Suprapubic skin (tissue), 4 donors: Measurements from ENCODE around the gene DUSP7. TPM values are rescaled to one million over a fixed set of nuclear protein-coding genes. Genes with fewer than 3 reads are reported as not detected.
"Not testable (repeated sequence)": the region's sequence is repeated elsewhere in the genome, so short reads cannot be mapped to it uniquely, and the experiment has no call there.

Experiments
- DNase-seq, 2 donors: peaks; one replicate each; pipeline ENCODE4 v3.0.0-alpha.2; 2019; ENCODE audit warnings: low spot score in 2 of 2
- H3K27ac ChIP-seq: fragments of 200-600 bp; sonication (generic); one replicate; pipeline ENCODE4 v1.5.1; 2019
- H3K27me3 ChIP-seq: fragments of 200-600 bp; sonication (generic); one replicate; pipeline ENCODE4 v1.5.1; 2019
- H3K36me3 ChIP-seq: fragments of 200-600 bp; sonication (generic); one replicate; pipeline ENCODE4 v1.5.1; 2019
- H3K4me1 ChIP-seq: fragments of 200-600 bp; sonication (generic); one replicate; pipeline ENCODE4 v1.5.1; 2019
- H3K4me3 ChIP-seq: fragments of 200-600 bp; sonication (generic); one replicate; pipeline ENCODE4 v1.5.1; 2019; ENCODE audit warnings: mild to moderate bottlenecking
- H3K9me3 ChIP-seq: fragments of 200-600 bp; sonication (generic); one replicate; pipeline ENCODE4 v1.5.1; 2019
- CTCF ChIP-seq, 2 donors: fragments of 200-600 bp in 1 of 2; fragments of 450-650 bp in 1 of 2; sonication (generic) in 1 of 2; IDR thresholded peaks; one replicate each; pipeline ENCODE4 v1.5.1; 2016 to 2019; ENCODE audit warnings: antibody characterized with exemption in 2 of 2, mild to moderate bottlenecking in 1 of 2, moderate library complexity in 1 of 2
- EP300 ChIP-seq: sonication (generic); formaldehyde crosslinking; IDR thresholded peaks from one replicate; pipeline ENCODE4 v1.6.1; 2017; ENCODE audit warnings: antibody characterized with exemption
- POLR2A ChIP-seq, 2 donors: fragments of 450-650 bp; IDR thresholded peaks; one replicate each; pipeline ENCODE4 v1.6.1; 2017; ENCODE audit warnings: antibody characterized with exemption in 2 of 2, mild to moderate bottlenecking in 2 of 2, moderate library complexity in 2 of 2
- POLR2AphosphoS5 ChIP-seq, 3 donors: sonication (generic); formaldehyde crosslinking; IDR thresholded peaks; one replicate each; pipeline ENCODE4 v1.6.1; 2017; ENCODE audit warnings: antibody characterized with exemption in 3 of 3
- WGBS: methylation state at CpG from one replicate; pipeline ENCODE4 v1.1.5; 2018; 5-methylcytosine and 5-hydroxymethylcytosine counted together
- total RNA-seq, 4 donors: library from RNA; depleted of rRNA; stranded (reverse); fragments of >200 nt; gene quantifications; one replicate each; pipeline ENCODE4 v1.1.0, GENCODE V29; 2016

Gene DUSP7
- total RNA-seq, 4 donors from 2014 or later, result 91.1 to 190 (median 146) TPM

DNA sequence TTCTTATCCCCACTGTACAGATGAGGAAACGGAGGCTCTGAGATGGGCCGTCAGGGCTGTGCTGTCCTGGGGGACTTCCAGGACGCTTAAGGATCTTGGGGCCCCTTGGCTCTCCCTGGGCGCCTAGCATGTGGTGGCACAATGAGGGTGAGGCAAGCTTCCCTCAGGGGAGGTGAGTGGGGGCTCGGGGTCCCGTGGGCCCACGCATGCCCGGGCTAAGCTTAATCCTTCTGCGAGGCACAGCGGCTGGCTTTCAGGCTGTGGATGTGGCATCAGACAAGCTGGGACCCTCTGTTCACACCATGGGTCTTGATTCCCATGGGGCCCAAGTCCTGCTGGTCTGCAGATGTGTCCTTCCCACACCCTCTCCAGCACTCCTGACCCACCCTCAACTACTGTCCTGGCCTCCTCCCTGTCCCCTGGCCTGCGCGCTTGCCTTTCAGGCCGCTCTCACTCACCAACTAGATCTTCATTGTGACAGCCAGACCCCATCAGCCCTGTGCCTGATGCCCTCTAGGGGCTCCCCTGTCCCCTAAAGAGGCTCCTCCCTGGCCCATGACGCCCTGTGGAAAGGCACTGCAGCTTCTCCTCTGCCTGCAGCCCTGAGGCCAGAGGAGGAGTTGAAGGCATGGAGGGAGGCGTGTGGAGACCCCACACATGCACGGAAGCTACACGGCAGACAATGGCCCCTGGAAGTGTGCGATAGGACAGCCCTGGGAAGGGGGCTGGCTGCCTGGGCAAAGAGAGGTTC is 11.3 kb downstream of the DUSP7 start:
- H3K36me3 ChIP-seq, result peaks cover 17% of the 10 kb centered on the region
- no peak overlapping the region for H3K4me3 ChIP-seq
- peak overlapping the region; percentile 97 for H3K27ac ChIP-seq
- no peak for TF ChIP-seq POLR2AphosphoS5 (IDR thresholded peaks at IDR 0.05)
- no peak for TF ChIP-seq EP300
- TF ChIP-seq CTCF (IDR thresholded peaks at IDR 0.05), result no peak
- no peak for TF ChIP-seq POLR2A (IDR thresholded peaks at IDR 0.05)
- H3K9me3 ChIP-seq, result no peaks in the 10 kb centered on the region
- no peaks in the 10 kb centered on the region for H3K27me3 ChIP-seq
- no peak for DNase-seq
- peaks cover 71% of the 10 kb centered on the region for H3K4me1 ChIP-seq
- 72% methylated on average over 10 of the region's 18 CpGs for WGBS

DNA sequence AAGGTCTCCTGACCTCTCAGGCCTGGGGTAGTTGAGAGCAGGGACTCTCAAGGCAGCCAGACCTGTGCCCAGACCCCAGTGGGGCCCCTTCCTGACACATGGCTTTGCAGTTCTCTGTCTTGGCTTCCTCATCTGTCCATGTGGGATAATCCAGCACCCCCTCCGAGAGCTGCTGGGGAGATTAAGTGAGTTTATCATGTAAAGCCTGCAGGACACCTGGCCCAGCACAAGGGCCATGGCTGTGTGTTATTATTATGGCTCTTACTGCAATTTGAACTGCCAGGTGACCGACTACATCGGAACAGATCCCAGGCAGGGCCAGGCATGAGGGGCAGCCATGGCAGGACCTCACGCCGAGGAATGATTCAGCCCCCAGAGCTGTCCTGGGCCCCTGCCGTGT is 12.6 kb downstream of the DUSP7 start:
- Histone ChIP-seq H3K27ac (no peak overlapping the region), H3K27me3 (no peaks in the 10 kb centered on the region)

DNA sequence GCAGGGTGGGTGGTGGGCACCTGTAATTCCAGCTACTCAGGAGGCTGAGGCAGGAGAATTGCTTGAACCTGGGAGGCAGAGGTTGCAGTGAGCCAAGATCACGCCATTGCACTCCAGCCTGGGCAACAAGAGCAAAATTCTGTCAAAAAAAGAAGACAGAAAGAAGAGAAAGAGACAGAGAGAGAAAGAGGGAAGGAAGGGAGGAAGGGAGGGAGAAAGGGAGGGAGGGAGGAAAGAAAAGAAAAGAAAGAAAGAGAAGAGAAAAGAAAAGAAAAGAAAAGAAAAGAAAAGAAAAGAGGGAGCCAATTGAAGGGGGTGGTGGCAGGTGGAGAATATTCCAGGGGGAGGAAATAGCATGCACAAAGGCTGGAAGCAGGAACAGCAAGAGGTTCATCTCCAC is 13.3 kb downstream of the DUSP7 start:
- not testable (repeated sequence) for H3K36me3 ChIP-seq, H3K27me3 ChIP-seq, DNase-seq, H3K9me3 ChIP-seq, H3K4me3 ChIP-seq, H3K27ac ChIP-seq
- H3K4me1 ChIP-seq, result peaks cover 62% of the 10 kb centered on the region
- WGBS, result 93% methylated on average over 1 of the region's 1 CpG

More for the DNA sequence above, 12.6 kb downstream of the DUSP7 start:
- no peaks in the 10 kb centered on the region for H3K9me3 ChIP-seq
- H3K4me1 ChIP-seq, result peaks cover 65% of the 10 kb centered on the region
- DNase-seq, result no peak
- H3K4me3 ChIP-seq, result no peak overlapping the region
- H3K36me3 ChIP-seq, result peaks cover 6% of the 10 kb centered on the region
- WGBS, result 81% methylated on average over 6 of the region's 6 CpGs
- TF ChIP-seq EP300 (no peak), POLR2A (IDR thresholded peaks at IDR 0.05) (no peak), POLR2AphosphoS5 (IDR thresholded peaks at IDR 0.05) (no peak), CTCF (IDR thresholded peaks at IDR 0.05) (no peak)

DNA sequence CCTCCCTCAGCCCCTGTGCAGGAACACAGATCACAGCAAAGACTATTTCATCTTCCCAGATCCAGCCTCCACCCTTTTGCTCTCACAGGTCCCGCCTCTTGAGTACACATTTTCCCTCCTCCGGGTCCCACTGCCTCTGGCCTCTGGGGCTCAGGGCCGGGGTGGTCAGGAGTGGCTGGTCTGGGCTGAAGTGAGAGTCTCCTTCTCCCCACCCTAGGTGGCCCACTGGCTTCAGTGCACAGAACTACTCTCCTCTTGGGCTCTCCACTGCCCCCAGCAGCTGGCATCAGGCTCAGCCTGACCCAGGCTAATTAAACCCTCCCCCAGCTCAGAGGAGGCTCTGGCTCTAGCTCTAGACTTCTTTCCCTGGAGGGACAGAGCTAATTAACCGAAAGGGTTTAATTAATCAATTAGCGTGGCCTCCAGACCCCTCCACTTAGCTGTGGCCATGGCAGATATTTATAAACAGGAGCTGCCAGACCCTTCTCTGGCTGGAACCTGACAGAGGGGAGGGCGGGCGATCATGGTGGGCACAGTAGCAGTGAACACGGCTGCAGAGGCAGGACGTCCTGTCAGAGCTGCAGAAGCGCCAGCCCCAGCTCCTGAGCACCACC is 15.1 kb downstream of the DUSP7 start:
- Histone ChIP-seq H3K4me3 (no peak overlapping the region), H3K27me3 (no peaks in the 10 kb centered on the region), H3K27ac (peak overlapping the region; percentile 68), H3K36me3 (no peaks in the 10 kb centered on the region), H3K4me1 (peaks cover 60% of the 10 kb centered on the region), H3K9me3 (no peaks in the 10 kb centered on the region)
- DNase-seq, result no peak
- TF ChIP-seq POLR2A (IDR thresholded peaks at IDR 0.05) (no peak), EP300 (no peak)
- WGBS, result 67% methylated on average over 10 of the region's 10 CpGs

DNA sequence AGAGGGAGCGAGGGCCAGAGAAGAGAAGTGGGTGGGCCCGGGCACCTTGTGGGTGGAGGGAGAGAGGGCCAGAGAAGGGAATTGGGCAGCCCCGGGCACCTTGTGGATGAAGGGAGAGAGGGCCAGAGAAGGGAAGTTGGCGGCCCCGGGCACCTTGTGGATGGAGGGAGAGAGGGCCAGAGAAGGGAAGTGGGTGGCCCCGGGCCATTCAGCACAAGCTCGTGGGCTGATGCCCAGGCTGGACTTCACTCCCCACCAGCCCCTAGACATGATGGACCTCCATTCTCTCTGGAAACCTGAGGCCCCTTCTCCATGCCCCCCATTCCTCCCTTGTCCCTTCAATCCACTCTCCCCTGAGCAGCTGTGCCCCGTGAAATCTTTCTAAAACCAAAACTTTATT is 15.8 kb downstream of the DUSP7 start:
- Histone ChIP-seq H3K27ac (peak overlapping the region; percentile 68), H3K27me3 (no peaks in the 10 kb centered on the region), H3K9me3 (no peaks in the 10 kb centered on the region), H3K4me3 (no peak overlapping the region), H3K36me3 (no peaks in the 10 kb centered on the region), H3K4me1 (peaks cover 60% of the 10 kb centered on the region)
- DNase-seq, result no peak
- TF ChIP-seq EP300 (no peak), POLR2A (IDR thresholded peaks at IDR 0.05) (no peak), POLR2AphosphoS5 (IDR thresholded peaks at IDR 0.05) (no peak), CTCF (IDR thresholded peaks at IDR 0.05) (no peak)
- WGBS, result 84% methylated on average over 8 of the region's 8 CpGs

DNA sequence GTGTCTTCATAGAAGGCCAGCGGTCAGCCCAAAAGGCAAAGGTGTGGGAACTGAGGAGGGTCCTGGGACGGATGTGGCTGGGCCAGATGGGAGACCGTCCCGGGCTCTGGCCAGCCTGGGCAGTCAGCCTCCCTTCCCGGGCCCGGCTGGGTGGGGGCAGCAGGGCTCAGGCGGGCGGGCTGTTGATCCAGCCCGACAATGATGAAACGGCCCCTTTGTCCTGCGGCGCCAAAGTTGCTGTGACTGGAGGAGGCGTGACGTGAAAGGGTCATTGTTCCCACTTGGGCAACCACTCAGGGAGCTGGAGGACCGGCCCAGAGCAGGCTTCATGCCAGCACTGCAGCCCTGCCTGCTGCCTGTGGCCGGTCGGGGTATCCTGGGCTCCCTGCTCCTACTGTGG is 16.5 kb downstream of the DUSP7 start:
- Histone ChIP-seq H3K9me3 (no peaks in the 10 kb centered on the region), H3K27ac (peak overlapping the region; percentile 75), H3K4me1 (peaks cover 52% of the 10 kb centered on the region), H3K36me3 (no peaks in the 10 kb centered on the region), H3K4me3 (no peak overlapping the region), H3K27me3 (no peaks in the 10 kb centered on the region)
- WGBS, result 50% methylated on average over 1 of the region's 17 CpGs
- DNase-seq, result peak in 1 of 2 donors; percentile 87
- no peak for TF ChIP-seq CTCF (IDR thresholded peaks at IDR 0.05)
- no peak for TF ChIP-seq POLR2A (IDR thresholded peaks at IDR 0.05)
- TF ChIP-seq POLR2AphosphoS5 (IDR thresholded peaks at IDR 0.05), result no peak
- no peak for TF ChIP-seq EP300
